HG03520 (cell line): ENCODE data around the gene TNP1.

Source experiments
- ATAC-seq: cut with Tn5 transposase; IDR thresholded peaks from one replicate; pipeline ENCODE4 v1.9.1; 2021; ENCODE audit warnings: mild to moderate bottlenecking, moderate library complexity; ENCODE audit not compliant: unreplicated experiment

TNP1 gene

GRCh38 chr2:216859944-216860343, at the start of gene TNP1:
TNP1 (minus strand) TSS chr2:216860064; CDS start chr2:216860034, 30 bp downstream.
- ATAC-seq, result no peak

GRCh38 chr2:216908300-216908699, 48.4 kb upstream of the TNP1 start:
- no peak for ATAC-seq

- ATAC-seq, result no peak
These were observed 45.9 kb upstream of the TNP1 start for GRCh38 chr2:216905649-216906329.

- ATAC-seq, result no peak
These were observed 45.1 kb upstream of the TNP1 start for GRCh38 chr2:216904974-216905373.

- no peak for ATAC-seq
These were observed 44.7 kb upstream of the TNP1 start for GRCh38 chr2:216904554-216904953.

- ATAC-seq, result no peak
These were observed 43.6 kb upstream of the TNP1 start for GRCh38 chr2:216903470-216903869.

GRCh38 chr2:216901273-216901672, 41.4 kb upstream of the TNP1 start:
- ATAC-seq, result no peak

GRCh38 chr2:216900406-216900805, 40.5 kb upstream of the TNP1 start:
- no peak for ATAC-seq

GRCh38 chr2:216897561-216898203, 37.8 kb upstream of the TNP1 start:
- ATAC-seq, result no peak

- no peak for ATAC-seq
These were observed 30.3 kb upstream of the TNP1 start for GRCh38 chr2:216890138-216890537.

- ATAC-seq, result no peak
These were observed 29.2 kb upstream of the TNP1 start for GRCh38 chr2:216888887-216889622.

GRCh38 chr2:216888081-216888480, 28.2 kb upstream of the TNP1 start:
- no peak for ATAC-seq

GRCh38 chr2:216887138-216887537, 27.3 kb upstream of the TNP1 start:
- no peak for ATAC-seq

- ATAC-seq, result no peak
These were observed 25.3 kb upstream of the TNP1 start for GRCh38 chr2:216885117-216885553.

- no peak for ATAC-seq
These were observed 24.5 kb upstream of the TNP1 start for GRCh38 chr2:216884347-216884746.

GRCh38 chr2:216882876-216883275, 23.0 kb upstream of the TNP1 start:
- no peak for ATAC-seq

- no peak for ATAC-seq
These were observed 21.5 kb upstream of the TNP1 start for GRCh38 chr2:216881411-216881810.

GRCh38 chr2:216880509-216881184, 20.8 kb upstream of the TNP1 start:
- ATAC-seq, result no peak

- ATAC-seq, result no peak
These were observed 20.1 kb upstream of the TNP1 start for GRCh38 chr2:216879727-216880508.

GRCh38 chr2:216878072-216878471, 18.2 kb upstream of the TNP1 start:
- ATAC-seq, result no peak

- ATAC-seq, result no peak
These were observed 17.2 kb upstream of the TNP1 start for GRCh38 chr2:216877085-216877484.
